ENCODE data around the gene BACH1.
"Not testable (repeated sequence)": the region's sequence is repeated elsewhere in the genome, so short reads cannot be mapped to it uniquely, and the experiment has no call there.

BACH1 gene

GRCh38 chr21:29298348-29299045 lies at the start of gene BACH1:
Gene BACH1 (plus strand): TSS chr21:29298922. CDS start chr21:29321281, 22,359 bp downstream.
- peak; percentile 93 for DNase-seq

GRCh38 chr21:29249289-29249688 lies 49.4 kb upstream of the BACH1 start:
- not testable (repeated sequence) for DNase-seq

- no peak for DNase-seq
Observed at GRCh38 chr21:29250636-29251035, 48.1 kb upstream of the BACH1 start.

GRCh38 chr21:29253861-29254260 lies 44.9 kb upstream of the BACH1 start:
- DNase-seq, result not testable (repeated sequence)

- no peak for DNase-seq
Observed at GRCh38 chr21:29254550-29254949, 44.2 kb upstream of the BACH1 start.

GRCh38 chr21:29256126-29256910 lies 42.4 kb upstream of the BACH1 start:
- DNase-seq, result no peak

- no peak for DNase-seq
Observed at GRCh38 chr21:29257701-29258100, 41.0 kb upstream of the BACH1 start.

GRCh38 chr21:29258626-29259338 lies 39.9 kb upstream of the BACH1 start:
- DNase-seq, result no peak

GRCh38 chr21:29260461-29260860 lies 38.3 kb upstream of the BACH1 start:
- DNase-seq, result no peak

- DNase-seq, result no peak
Observed at GRCh38 chr21:29261555-29262540, 36.9 kb upstream of the BACH1 start.

GRCh38 chr21:29264721-29265120 lies 34.0 kb upstream of the BACH1 start:
- no peak for DNase-seq

GRCh38 chr21:29265690-29266479 lies 32.8 kb upstream of the BACH1 start:
- DNase-seq, result no peak

- no peak for DNase-seq
Observed at GRCh38 chr21:29267666-29268065, 31.1 kb upstream of the BACH1 start.

GRCh38 chr21:29271927-29272333 lies 26.8 kb upstream of the BACH1 start:
- no peak for DNase-seq

GRCh38 chr21:29277442-29277841 lies 21.3 kb upstream of the BACH1 start:
- DNase-seq, result no peak

GRCh38 chr21:29279558-29279957 lies 19.2 kb upstream of the BACH1 start:
- DNase-seq, result no peak

- not testable (repeated sequence) for DNase-seq
Observed at GRCh38 chr21:29281801-29282200, 16.9 kb upstream of the BACH1 start.

GRCh38 chr21:29287383-29287782 lies 11.3 kb upstream of the BACH1 start:
- no peak for DNase-seq

- DNase-seq, result no peak
Observed at GRCh38 chr21:29288239-29288638, 10.5 kb upstream of the BACH1 start.

GRCh38 chr21:29289317-29289716 lies 9.4 kb upstream of the BACH1 start:
- DNase-seq, result no peak

- DNase-seq, result no peak
Observed at GRCh38 chr21:29290240-29290639, 8.5 kb upstream of the BACH1 start.

- no peak for DNase-seq
Observed at GRCh38 chr21:29293495-29293894, 5.2 kb upstream of the BACH1 start.
